ENCODE measurements around the gene CNOT4.

Gene CNOT4

GRCh38 chr7:135386776-135387175, 123.1 kb downstream of the CNOT4 start:
- TF ChIP-seq ZFX (IDR thresholded peaks at IDR 0.05), result no peak
- no peak for TF ChIP-seq CTCF (conservative IDR thresholded peaks at IDR 0.05)
- H3K27ac ChIP-seq, result no peak overlapping the region

GRCh38 chr7:135386181-135386580, 123.7 kb downstream of the CNOT4 start:
- no peak overlapping the region for H3K27ac ChIP-seq
- TF ChIP-seq CTCF (conservative IDR thresholded peaks at IDR 0.05) (no peak), ZFX (IDR thresholded peaks at IDR 0.05) (no peak)

- no peak overlapping the region for H3K27ac ChIP-seq
- no peak for TF ChIP-seq ZFX (IDR thresholded peaks at IDR 0.05)
- TF ChIP-seq CTCF (conservative IDR thresholded peaks at IDR 0.05), result no peak; the same call in 1 of the 2 replicates
Measured at GRCh38 chr7:135385209-135385608, 124.7 kb downstream of the CNOT4 start.

- no peak overlapping the region for H3K27ac ChIP-seq
- TF ChIP-seq ZFX (IDR thresholded peaks at IDR 0.05) (no peak), CTCF (conservative IDR thresholded peaks at IDR 0.05) (no peak)
Measured at GRCh38 chr7:135383525-135384175, 126.3 kb downstream of the CNOT4 start.

- no peak for TF ChIP-seq ZFX (IDR thresholded peaks at IDR 0.05)
- TF ChIP-seq CTCF (conservative IDR thresholded peaks at IDR 0.05), result no peak
Measured at GRCh38 chr7:135382173-135382572, 127.7 kb downstream of the CNOT4 start.

GRCh38 chr7:135381369-135381768, 128.5 kb downstream of the CNOT4 start:
- H3K27ac ChIP-seq, result no peak overlapping the region
- TF ChIP-seq CTCF (conservative IDR thresholded peaks at IDR 0.05), result no peak
- no peak for TF ChIP-seq ZFX (IDR thresholded peaks at IDR 0.05)

More at GRCh38 chr7:135382173-135382572, 127.7 kb downstream of the CNOT4 start:
- no peak overlapping the region for H3K27ac ChIP-seq

GRCh38 chr7:135380351-135380750, 129.6 kb downstream of the CNOT4 start:
- no peak overlapping the region for H3K27ac ChIP-seq
- no peak for TF ChIP-seq CTCF (conservative IDR thresholded peaks at IDR 0.05)
- no peak for TF ChIP-seq ZFX (IDR thresholded peaks at IDR 0.05)
